Thyroid gland (tissue), 4 donors: ENCODE results near the gene NCKAP5.

Source experiments
- POLR2A ChIP-seq, 2 donors: fragments of 450-650 bp; IDR thresholded peaks; one replicate each; pipeline ENCODE4 v1.6.1; 2017; ENCODE audit warnings: antibody characterized with exemption in 2 of 2, mild to moderate bottlenecking in 2 of 2, moderate library complexity in 1 of 2
- TF ChIP-seq, protein P1 (sequence below), 6 experiments: fragments of 200-600 bp in 3 of 6; fragments of 450-650 bp in 3 of 6; sonication (generic) in 3 of 6; IDR thresholded peaks; one replicate each; pipeline ENCODE4 v1.5.1; 2016 to 2019; ENCODE audit warnings: antibody characterized with exemption in 6 of 6, mild to moderate bottlenecking in 2 of 6, inconsistent platforms in 1 of 6, moderate library complexity in 1 of 6

GRCh38 chr2:133204421-133204820 is 363.8 kb downstream of the NCKAP5 start:
- TF ChIP-seq, protein P1, sequence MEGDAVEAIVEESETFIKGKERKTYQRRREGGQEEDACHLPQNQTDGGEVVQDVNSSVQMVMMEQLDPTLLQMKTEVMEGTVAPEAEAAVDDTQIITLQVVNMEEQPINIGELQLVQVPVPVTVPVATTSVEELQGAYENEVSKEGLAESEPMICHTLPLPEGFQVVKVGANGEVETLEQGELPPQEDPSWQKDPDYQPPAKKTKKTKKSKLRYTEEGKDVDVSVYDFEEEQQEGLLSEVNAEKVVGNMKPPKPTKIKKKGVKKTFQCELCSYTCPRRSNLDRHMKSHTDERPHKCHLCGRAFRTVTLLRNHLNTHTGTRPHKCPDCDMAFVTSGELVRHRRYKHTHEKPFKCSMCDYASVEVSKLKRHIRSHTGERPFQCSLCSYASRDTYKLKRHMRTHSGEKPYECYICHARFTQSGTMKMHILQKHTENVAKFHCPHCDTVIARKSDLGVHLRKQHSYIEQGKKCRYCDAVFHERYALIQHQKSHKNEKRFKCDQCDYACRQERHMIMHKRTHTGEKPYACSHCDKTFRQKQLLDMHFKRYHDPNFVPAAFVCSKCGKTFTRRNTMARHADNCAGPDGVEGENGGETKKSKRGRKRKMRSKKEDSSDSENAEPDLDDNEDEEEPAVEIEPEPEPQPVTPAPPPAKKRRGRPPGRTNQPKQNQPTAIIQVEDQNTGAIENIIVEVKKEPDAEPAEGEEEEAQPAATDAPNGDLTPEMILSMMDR (IDR thresholded peaks at IDR 0.05): no peak
- TF ChIP-seq POLR2A (IDR thresholded peaks at IDR 0.05): no peak
